ENCODE data around the gene CARMIL1. TPM values are rescaled to one million over a fixed set of nuclear protein-coding genes. Genes with fewer than 3 reads are reported as not detected.

Gene CARMIL1
- total and polyA plus RNA-seq, 8 donors, result 5.9 to 9.4 (median 7.8) TPM

GRCh38 chr6:25431306-25431974 lies 152.3 kb downstream of the CARMIL1 start:
- DNase-seq (no peak), ATAC-seq (no peak), FAIRE-seq (no peak)
- Histone ChIP-seq H3K27ac (no peak overlapping the region), H3K4me1 (no peaks in the 10 kb centered on the region), H3K27me3 (no peaks in the 10 kb centered on the region), H3K4me3 (no peak overlapping the region), H3K9me3 (no peaks in the 10 kb centered on the region), H3K36me3 (no peaks in the 10 kb centered on the region)
- 86 to 88% methylated on average over 7 of the region's 7 CpGs for WGBS, 2 donors
- intact Hi-C loops (cut with DNase I), result no loop called here
- no peak for TF ChIP-seq CTCF (IDR thresholded peaks at IDR 0.05)

GRCh38 chr6:25431975-25432307 lies 152.8 kb downstream of the CARMIL1 start:
- Histone ChIP-seq H3K9me3 (no peaks in the 10 kb centered on the region), H3K4me1 (no peaks in the 10 kb centered on the region), H3K36me3 (no peaks in the 10 kb centered on the region), H3K27me3 (no peaks in the 10 kb centered on the region), H3K4me3 (no peak overlapping the region), H3K27ac (no peak overlapping the region)
- no peak for ATAC-seq
- DNase-seq, result no peak
- WGBS, 2 donors, result 75 to 84% methylated on average over 3 of the region's 3 CpGs
- no peak for FAIRE-seq
- intact Hi-C loops (cut with DNase I), result no loop called here
- no peak for TF ChIP-seq CTCF (IDR thresholded peaks at IDR 0.05)

- ATAC-seq, result no peak
Observed at GRCh38 chr6:25434921-25435320, 155.7 kb downstream of the CARMIL1 start.

GRCh38 chr6:25435416-25435985 lies 156.3 kb downstream of the CARMIL1 start:
- WGBS, 2 donors, result 69 to 75% methylated on average over 6 of the region's 6 CpGs
- Histone ChIP-seq H3K4me3 (no peak overlapping the region), H3K36me3 (no peaks in the 10 kb centered on the region), H3K27me3 (no peaks in the 10 kb centered on the region), H3K4me1 (no peaks in the 10 kb centered on the region), H3K9me3 (no peaks in the 10 kb centered on the region), H3K27ac (no peak overlapping the region)
- TF ChIP-seq CTCF (IDR thresholded peaks at IDR 0.05), result no peak
- DNase-seq, result no peak
- no peak for FAIRE-seq
- ATAC-seq, result peak in 1 of 4 donors; percentile 63
- intact Hi-C loops (cut with DNase I), result no loop called here

More at GRCh38 chr6:25434921-25435320, 155.7 kb downstream of the CARMIL1 start:
- Histone ChIP-seq H3K27me3 (no peaks in the 10 kb centered on the region), H3K9me3 (no peaks in the 10 kb centered on the region), H3K4me1 (no peaks in the 10 kb centered on the region), H3K4me3 (no peak overlapping the region), H3K36me3 (no peaks in the 10 kb centered on the region), H3K27ac (no peak overlapping the region)
- no peak for TF ChIP-seq CTCF (IDR thresholded peaks at IDR 0.05)
- DNase-seq (no peak), FAIRE-seq (no peak)
- 82 to 83% methylated on average over 3 of the region's 3 CpGs for WGBS, 2 donors
- intact Hi-C loops (cut with DNase I), result no loop called here

- Histone ChIP-seq H3K4me3 (no peak overlapping the region), H3K9me3 (no peaks in the 10 kb centered on the region), H3K27me3 (no peaks in the 10 kb centered on the region), H3K4me1 (no peaks in the 10 kb centered on the region), H3K27ac (no peak overlapping the region), H3K36me3 (no peaks in the 10 kb centered on the region)
- ATAC-seq (no peak), DNase-seq (no peak), FAIRE-seq (no peak)
- TF ChIP-seq CTCF (IDR thresholded peaks at IDR 0.05), result no peak
- 87 to 94% methylated on average over 4 of the region's 4 CpGs for WGBS, 2 donors
- intact Hi-C loops (cut with DNase I), result no loop called here
Observed at GRCh38 chr6:25436760-25437159, 157.6 kb downstream of the CARMIL1 start.

Data from pancreas (tissue), 10 donors.